H1 (cell line): ENCODE data around the gene WFDC5. TPM values are rescaled to one million over a fixed set of nuclear protein-coding genes. Genes with fewer than 3 reads are reported as not detected.

ENCODE experiments used
- CHD1 ChIP-seq: IDR thresholded peaks from 2 replicates; pipeline ENCODE4 v1.6.1; 2012; ENCODE audit warnings: low read depth, low read length, improper control_type of control experiment
- CHD7 ChIP-seq: fragments of 300-600 bp; sonication (generic); IDR thresholded peaks from 2 replicates; pipeline ENCODE4 v1.7.1; 2012; ENCODE audit warnings: low read length, moderate library complexity, mild to moderate bottlenecking, inconsistent platforms; ENCODE audit not compliant: insufficient replicate concordance
- USF2 ChIP-seq: IDR thresholded peaks from 2 replicates; pipeline ENCODE4 v1.6.1; 2011; ENCODE audit warnings: low read length, improper control_type of control experiment
- polyA plus RNA-seq, 7 experiments: library from polyadenylated mRNA; depleted of rRNA in 3 of 7; stranded (reverse) in 5 of 7; unstranded in 2 of 7; fragments of >200 nt in 5 of 7; fragments of 200-250 nt in 2 of 7; gene quantifications; 1 replicate in 5 of 7; 2 replicates in 1 of 7; 4 replicates in 1 of 7; pipeline versions ENCODE4 v1.2.1 to v1.2.3, GENCODE V29; 2011 to 2013; ENCODE audit warnings: missing spikeins in 2 of 7, mixed read lengths in 2 of 7
- total RNA-seq: library from RNA; stranded (reverse); fragmentation: NEBNext Ultra II Directional; extraction: Animal tissue kit (Norgen Biotek cat#: 25700); gene quantifications from 2 replicates; pipeline ENCODE4 v1.2.1, GENCODE V29; 2021

WFDC5 gene
- total and polyA plus RNA-seq, 2 of the 8 experiments (the other 6 are each of a cell fraction or from before 2014, with no cell fraction given) = not detected

GRCh38 chr20:45153147-45153546 is 38.2 kb upstream of the WFDC5 start (continued):
- no peak for TF ChIP-seq CHD7
- TF ChIP-seq USF2 = no peak
- TF ChIP-seq CHD1 = no peak
